GM21737 (cell line): ENCODE results near the gene BAHD1.

Experiments used
- ATAC-seq: cut with Tn5 transposase; IDR thresholded peaks from one replicate; pipeline ENCODE4 v1.9.1; 2021; ENCODE audit warnings: mild to moderate bottlenecking, moderate library complexity; ENCODE audit not compliant: unreplicated experiment

The BAHD1 gene

DNA sequence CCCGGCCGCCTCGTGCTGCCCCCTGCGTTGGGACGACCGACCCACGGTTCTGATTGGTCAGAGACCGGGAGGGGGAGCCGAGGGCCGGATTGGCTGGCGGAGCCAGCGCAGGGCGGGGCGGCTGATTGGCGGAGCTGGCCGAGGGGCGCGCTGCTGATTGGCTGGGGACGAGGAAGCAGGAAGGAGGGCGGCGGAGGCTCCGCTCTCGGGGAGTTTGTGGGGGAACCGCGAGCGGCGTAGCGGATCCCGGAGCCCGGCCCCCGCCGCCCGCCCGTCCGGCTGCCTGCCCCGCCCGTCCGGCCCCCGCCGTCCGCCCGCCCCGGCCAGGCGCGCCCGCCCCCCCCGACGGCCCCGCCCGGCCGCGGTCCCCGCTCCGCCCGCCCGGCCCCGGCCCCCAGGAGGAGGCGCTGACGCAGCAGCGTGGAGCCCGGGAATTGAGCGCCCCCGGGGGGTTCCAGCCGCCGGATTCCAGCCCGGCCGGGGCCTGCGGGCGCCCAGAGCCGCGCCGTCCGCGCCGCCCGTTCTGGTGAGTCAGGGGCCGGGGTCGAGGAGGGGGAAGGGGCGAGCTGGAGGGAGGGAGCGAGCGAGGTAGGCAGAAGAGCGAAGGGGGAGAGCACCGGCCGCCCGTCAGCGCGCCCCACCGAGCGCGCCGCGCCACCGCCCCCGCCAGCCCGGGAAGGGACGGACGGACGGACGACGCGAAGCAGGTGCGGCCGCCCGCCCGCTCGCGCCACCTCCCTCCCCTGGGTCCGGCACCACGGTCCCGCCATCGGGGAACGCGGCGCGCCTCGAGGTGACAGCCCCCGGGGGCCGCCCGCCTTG, at the start of gene BAHD1:
BAHD1 (plus strand) TSS at position 211 of the 822 bp plus-strand sequence. CDS start 17,512 bp downstream, outside the sequence.
- peak; percentile 80 for ATAC-seq

DNA sequence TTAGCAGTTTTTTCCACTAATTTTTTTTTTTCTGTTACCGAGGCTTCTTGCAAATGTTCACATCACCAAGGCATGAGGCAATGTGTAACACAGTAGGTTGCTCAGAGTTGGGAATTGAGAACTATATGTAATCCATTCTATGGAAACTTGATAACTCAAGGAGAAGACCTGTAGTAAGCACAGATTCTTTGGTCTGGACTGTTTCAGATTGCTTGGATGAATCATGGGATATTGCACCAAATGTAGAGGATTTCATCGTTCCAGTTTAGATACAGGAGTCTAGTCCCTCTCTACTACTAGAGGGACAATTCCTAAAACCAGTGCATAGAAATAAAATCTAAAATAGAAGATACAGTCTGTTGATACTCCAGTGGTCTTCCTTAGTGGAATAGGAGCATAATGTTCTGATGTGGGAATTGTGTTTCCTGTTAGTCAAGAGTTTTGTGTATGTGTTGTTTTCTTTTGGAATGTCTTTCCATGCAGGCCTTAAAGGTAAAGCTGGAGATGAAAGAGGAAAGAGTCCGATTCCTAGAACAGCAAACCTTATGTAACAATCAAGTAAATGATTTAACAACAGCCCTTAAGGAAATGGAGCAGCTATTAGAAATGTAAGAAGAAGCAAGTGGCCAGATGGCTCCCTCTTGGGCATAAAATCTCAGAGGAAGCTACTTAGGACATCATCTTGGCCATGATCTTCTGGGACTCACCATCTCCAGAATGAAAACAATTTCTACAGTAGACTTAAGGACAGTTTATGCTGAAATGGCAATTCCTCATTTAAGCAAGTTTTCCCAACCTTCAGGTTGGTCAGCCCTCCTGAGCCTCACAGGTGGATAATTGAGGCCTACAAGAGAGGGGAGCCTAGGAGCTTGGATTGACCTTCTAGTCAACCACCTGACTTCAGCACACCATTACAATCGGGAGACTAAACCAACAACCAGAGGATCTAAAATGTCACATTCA, 47.5 kb upstream of the BAHD1 start:
- ATAC-seq: no peak

DNA sequence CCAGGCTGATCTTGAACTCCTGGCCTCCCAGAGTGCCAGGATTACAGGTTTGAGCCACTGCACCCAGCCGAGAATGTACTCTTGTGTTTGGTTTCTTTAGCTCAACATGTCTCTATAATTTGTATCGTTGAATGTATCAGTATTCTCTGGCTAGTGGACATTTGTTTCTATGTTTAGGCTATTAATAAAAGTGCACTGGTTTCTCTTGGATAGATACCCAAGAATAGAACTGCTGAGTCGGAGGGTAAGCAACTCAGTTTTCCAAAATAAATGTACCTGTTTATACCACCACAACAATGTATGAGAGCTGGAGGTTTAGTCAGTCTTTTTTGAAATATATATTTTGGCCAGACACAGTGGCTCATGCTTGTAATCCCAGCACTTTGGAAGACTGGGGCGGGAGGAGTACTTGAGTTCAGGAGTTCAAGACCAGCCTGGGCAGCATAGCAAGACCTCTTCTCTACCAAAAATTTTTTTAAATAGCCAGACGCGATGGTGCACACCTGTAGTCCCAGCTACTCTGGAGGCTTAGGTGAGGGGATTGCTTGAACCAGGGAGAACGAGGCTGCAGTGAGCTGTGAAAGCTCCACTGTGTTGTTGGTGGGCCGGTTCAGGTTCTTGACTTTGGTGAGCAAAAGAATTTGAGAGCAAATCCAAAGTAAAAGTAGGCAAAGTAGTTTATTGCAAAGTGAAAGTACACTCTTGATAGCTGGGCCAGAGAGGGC, 42.9 kb upstream of the BAHD1 start:
- no peak for ATAC-seq

DNA sequence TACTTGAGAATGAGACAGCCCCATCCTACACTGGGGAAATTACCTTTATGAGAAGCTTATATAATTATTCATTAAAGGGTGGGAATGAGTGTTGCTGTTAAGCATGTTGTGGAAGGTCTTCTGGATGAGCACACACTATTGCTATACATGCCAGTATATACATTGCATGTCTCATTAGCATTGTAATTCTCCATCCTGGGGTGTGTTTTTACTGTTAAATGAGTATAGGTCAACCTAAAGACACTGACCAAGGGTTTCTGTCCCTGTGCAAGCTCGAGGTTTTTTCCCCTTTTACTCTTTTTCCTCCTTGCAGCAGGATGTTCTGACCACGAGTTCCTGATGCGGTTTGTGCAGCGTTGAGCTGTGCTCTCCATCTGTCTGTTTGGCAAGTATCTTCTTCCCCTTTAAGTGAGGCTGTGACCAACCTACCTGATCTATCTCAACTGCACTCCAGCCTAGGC, 42.3 kb upstream of the BAHD1 start:
- peak; percentile 72 for ATAC-seq

GRCh38 chr15:40399370-40399769, 41.4 kb upstream of the BAHD1 start:
- no peak for ATAC-seq

GRCh38 chr15:40405501-40406381, 35.0 kb upstream of the BAHD1 start, which contains the start of gene IVD:
Gene IVD (plus strand): TSS chr15:40405795. CDS start chr15:40405828, 33 bp downstream.
- peak; percentile 84 for ATAC-seq

DNA sequence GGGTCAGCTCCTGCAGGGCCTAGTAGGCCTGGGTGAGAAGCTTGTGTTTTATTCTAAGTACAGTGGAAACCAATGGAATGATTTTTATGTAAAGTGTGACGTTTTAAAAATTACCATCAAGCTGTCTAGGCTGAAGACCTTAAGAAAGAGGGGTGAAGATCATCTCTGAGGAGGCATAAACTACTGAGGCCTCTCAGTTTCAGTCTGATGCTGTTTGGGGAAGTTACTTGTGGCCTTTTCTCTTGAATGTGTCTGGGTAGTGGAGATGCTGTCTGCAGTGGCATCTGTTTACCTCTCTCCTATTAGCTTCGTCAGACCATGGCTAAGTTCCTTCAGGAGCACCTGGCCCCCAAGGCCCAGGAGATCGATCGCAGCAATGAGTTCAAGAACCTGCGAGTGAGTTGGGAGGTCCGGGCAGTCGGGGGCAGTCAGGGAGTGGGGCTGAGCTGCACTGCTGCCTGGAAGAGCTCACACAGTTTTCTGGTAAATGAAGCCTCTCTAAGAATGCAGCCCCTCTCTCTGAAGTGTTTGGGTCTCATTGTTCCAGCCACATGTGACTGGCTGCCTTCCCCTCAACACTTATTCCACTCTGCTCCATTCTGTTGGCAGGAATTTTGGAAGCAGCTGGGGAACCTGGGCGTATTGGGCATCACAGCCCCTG, 33.3 kb upstream of the BAHD1 start:
- ATAC-seq: peak; percentile 48

DNA sequence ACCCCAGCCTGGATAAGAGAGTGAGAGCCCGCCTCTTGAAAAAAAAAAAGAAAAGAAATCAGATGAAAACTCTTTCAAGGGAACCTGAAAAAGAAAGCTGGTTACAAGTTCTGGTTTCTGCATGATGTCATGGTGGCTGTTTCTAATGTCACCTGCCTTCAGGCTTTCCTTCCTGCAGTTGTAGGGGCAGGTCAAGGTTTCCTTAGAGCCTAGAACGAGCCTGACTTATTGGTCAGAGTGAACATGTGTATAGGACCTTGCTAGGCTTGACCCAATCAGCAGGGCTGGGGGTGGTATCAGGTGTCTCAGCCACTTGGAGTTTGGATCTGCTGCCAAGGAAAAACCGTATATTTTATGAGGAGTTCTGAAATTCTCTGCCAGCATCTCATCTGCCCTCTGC, 31.4 kb upstream of the BAHD1 start:
- ATAC-seq: no peak

- ATAC-seq: no peak
Measured at GRCh38 chr15:40410476-40410875, 30.3 kb upstream of the BAHD1 start.

DNA sequence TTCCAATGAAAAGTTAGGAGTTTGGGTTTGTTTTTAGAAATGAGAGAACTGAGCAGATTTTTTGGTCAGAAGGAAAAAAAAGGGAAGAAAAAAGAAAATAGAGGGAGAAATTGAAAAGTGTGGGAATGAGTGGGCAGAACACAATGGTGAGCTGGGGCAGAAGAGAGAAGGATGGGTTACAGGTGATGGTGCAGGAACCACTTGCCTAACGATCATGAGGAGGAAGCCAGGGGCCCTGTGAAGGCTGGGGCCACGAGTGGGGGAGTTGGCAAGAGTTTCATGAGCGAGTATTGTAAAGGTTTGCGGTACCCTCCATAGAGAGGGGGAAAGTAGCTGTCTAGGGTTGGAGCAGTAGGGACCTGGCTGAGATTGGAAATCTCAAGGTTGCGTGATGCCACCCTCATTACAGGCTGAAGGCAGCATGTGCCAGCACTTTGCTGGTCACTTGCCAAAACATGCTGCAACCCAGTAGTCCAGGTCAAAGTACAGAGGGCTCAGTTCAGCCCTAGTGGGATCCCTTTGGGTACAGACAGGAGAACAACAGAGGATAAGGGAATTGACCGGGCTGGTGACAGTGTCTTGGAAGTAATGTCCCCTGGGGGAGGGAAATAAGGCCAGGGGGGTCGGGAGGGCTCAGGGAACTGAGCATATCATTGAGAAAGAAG, 28.5 kb upstream of the BAHD1 start:
- ATAC-seq: no peak

GRCh38 chr15:40413036-40413435, 27.7 kb upstream of the BAHD1 start:
- ATAC-seq: no peak

GRCh38 chr15:40414816-40415215, 25.9 kb upstream of the BAHD1 start:
- ATAC-seq: no peak

- ATAC-seq: no peak
Measured at GRCh38 chr15:40415226-40415625, 25.5 kb upstream of the BAHD1 start.

- no peak for ATAC-seq
Measured at GRCh38 chr15:40416056-40416455, 24.7 kb upstream of the BAHD1 start.

DNA sequence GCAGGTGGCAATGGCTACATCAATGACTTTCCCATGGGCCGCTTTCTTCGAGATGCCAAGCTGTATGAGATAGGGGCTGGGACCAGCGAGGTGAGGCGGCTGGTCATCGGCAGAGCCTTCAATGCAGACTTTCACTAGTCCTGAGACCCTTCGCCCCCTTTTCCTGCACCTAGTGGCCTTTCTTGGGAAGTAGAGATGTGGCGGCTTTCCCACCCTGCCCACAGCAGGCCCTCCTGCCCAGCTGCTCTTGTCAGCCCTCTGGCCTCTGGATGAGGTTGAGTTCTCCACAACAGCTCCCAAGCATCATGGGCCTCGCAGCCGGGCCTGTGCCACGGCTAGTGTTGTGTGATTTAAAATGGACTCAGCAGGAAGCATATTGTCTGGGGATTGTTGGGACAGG, 22.6 kb upstream of the BAHD1 start:
- no peak for ATAC-seq

GRCh38 chr15:40420071-40420713, 20.6 kb upstream of the BAHD1 start:
- ATAC-seq: no peak

GRCh38 chr15:40420793-40421192, 20.0 kb upstream of the BAHD1 start:
- no peak for ATAC-seq
